ENCODE data around the gene SMAD6.
A peak's percentile ranks its signal among the peaks of the same experiment; 100 is the strongest.
"Not testable (repeated sequence)": the region's sequence is repeated elsewhere in the genome, so short reads cannot be mapped to it uniquely, and the experiment has no call there.

Gene SMAD6

GRCh38 chr15:66742286-66742685, 40.2 kb downstream of the SMAD6 start:
- DNase-seq (ENCODE audit: low read depth) = no peak

GRCh38 chr15:66743204-66743603, 41.2 kb downstream of the SMAD6 start:
- DNase-seq (ENCODE audit: low read depth) = no peak

GRCh38 chr15:66743703-66744536, 41.9 kb downstream of the SMAD6 start:
- DNase-seq (ENCODE audit: low read depth) = no peak

GRCh38 chr15:66744610-66745279, 42.7 kb downstream of the SMAD6 start:
- DNase-seq (ENCODE audit: low read depth) = no peak

- no peak for DNase-seq (ENCODE audit: low read depth)
These were observed 43.6 kb downstream of the SMAD6 start for GRCh38 chr15:66745530-66746230.

- no peak for DNase-seq (ENCODE audit: low read depth)
These were observed 44.2 kb downstream of the SMAD6 start for GRCh38 chr15:66746231-66746605.

GRCh38 chr15:66747223-66747622, 45.2 kb downstream of the SMAD6 start:
- DNase-seq (ENCODE audit: low read depth) = no peak

GRCh38 chr15:66747886-66748707, 46.1 kb downstream of the SMAD6 start:
- DNase-seq (ENCODE audit: low read depth) = peak; percentile 68

GRCh38 chr15:66748708-66749035, 46.6 kb downstream of the SMAD6 start:
- DNase-seq (ENCODE audit: low read depth) = no peak

- DNase-seq (ENCODE audit: low read depth) = no peak
These were observed 48.0 kb downstream of the SMAD6 start for GRCh38 chr15:66749841-66750575.

- no peak for DNase-seq (ENCODE audit: low read depth)
These were observed 48.6 kb downstream of the SMAD6 start for GRCh38 chr15:66750609-66751008.

- DNase-seq (ENCODE audit: low read depth) = no peak
These were observed 49.5 kb downstream of the SMAD6 start for GRCh38 chr15:66751579-66751978.

GRCh38 chr15:66752078-66752477, 50.0 kb downstream of the SMAD6 start:
- DNase-seq (ENCODE audit: low read depth) = no peak

GRCh38 chr15:66753687-66754377, 51.8 kb downstream of the SMAD6 start:
- no peak for DNase-seq (ENCODE audit: low read depth)

- no peak for DNase-seq (ENCODE audit: low read depth)
These were observed 52.8 kb downstream of the SMAD6 start for GRCh38 chr15:66754789-66755188.

- no peak for DNase-seq (ENCODE audit: low read depth)
These were observed 53.4 kb downstream of the SMAD6 start for GRCh38 chr15:66755298-66756068.

GRCh38 chr15:66756295-66756694, 54.3 kb downstream of the SMAD6 start:
- DNase-seq (ENCODE audit: low read depth) = no peak

- DNase-seq (ENCODE audit: low read depth) = no peak
These were observed 55.0 kb downstream of the SMAD6 start for GRCh38 chr15:66757030-66757429.

- DNase-seq (ENCODE audit: low read depth) = no peak
These were observed 55.5 kb downstream of the SMAD6 start for GRCh38 chr15:66757521-66757920.

- not testable (repeated sequence) for DNase-seq (ENCODE audit: low read depth)
These were observed 56.2 kb downstream of the SMAD6 start for GRCh38 chr15:66758217-66758616.

Data from non-pigmented ciliary epithelial cell (primary cell).